ENCODE measurements around the gene TRRAP. TPM values are rescaled to one million over a fixed set of nuclear protein-coding genes. Genes with fewer than 3 reads are reported as not detected.

The TRRAP gene
- polyA plus RNA-seq, 1 donor (not counting 4 experiments of a cell fraction or from before 2014, with no cell fraction given): 6.1 TPM

DNA sequence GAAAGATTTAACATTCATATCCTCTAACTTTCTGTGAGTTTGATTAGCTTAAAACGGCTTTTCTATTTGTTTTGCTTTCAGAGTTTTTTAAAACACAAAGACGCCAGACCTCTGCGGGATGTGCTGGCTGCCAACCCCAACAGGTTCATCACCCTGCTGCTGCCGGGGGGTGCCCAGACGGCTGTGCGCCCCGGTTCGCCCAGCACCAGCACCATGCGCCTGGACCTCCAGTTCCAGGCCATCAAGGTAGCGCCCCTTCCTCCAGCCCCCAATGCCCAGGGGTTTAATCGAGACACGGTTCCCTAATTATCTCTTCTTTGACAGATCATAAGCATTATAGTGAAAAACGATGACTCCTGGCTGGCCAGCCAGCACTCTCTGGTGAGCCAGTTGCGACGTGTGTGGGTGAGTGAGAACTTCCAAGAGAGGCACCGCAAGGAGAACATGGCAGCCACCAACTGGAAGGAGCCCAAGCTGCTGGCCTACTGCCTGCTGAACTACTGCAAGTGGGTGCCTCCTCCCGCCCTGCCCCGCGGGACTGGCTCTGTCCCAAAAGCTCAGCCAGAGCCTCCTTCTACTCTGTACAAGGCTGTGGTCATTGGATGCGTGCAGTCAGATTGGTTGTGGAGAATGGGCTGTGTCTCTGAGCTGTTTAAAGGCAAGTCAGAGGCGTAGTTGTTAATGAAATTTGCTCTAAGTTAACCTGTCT, 71.2 kb downstream of the TRRAP start:
- no peaks in the 10 kb centered on the region for H3K9me1 ChIP-seq (ENCODE audit: control insufficient read depth, extremely low read depth, insufficient read depth, low read length)

DNA sequence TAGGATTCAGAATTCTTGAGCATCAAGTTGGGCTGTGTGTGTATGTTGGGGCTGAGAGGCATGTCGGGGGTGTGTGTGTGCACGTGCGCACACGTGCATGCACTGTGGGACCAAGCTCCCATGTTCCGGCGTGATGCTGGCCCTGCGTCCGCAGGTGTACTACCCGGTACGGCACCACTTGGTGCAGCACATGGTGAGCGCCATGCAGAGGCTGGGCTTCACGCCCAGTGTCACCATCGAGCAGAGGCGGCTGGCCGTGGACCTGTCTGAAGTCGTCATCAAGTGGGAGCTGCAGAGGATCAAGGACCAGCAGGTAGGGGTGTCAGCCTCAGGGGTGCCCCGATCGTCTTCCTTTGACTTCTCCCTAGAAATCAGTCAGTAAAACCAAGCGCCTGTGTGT, 77.7 kb downstream of the TRRAP start:
- no peak overlapping the region for H3K27ac ChIP-seq (ENCODE audit: control insufficient read depth, insufficient read depth, low read length)
- dilution Hi-C loops (cut with MboI; ENCODE audit: extremely low pct_ligation_motif_present, low sequenced_read_pairs): no loop called here
- no peaks in the 10 kb centered on the region for H3K27me3 ChIP-seq (ENCODE audit: control insufficient read depth, extremely low read depth, insufficient read depth, low read length)
- no peak overlapping the region for H3K4me3 ChIP-seq (ENCODE audit: control insufficient read depth in 2 of 3, extremely low read depth in 1 of 3, insufficient read depth in 2 of 3, low read depth in 1 of 3, low read length in 3 of 3)
- H3K9me3 ChIP-seq (ENCODE audit: control insufficient read depth, low read depth, low read length): no peaks in the 10 kb centered on the region
- TF ChIP-seq, protein P1, sequence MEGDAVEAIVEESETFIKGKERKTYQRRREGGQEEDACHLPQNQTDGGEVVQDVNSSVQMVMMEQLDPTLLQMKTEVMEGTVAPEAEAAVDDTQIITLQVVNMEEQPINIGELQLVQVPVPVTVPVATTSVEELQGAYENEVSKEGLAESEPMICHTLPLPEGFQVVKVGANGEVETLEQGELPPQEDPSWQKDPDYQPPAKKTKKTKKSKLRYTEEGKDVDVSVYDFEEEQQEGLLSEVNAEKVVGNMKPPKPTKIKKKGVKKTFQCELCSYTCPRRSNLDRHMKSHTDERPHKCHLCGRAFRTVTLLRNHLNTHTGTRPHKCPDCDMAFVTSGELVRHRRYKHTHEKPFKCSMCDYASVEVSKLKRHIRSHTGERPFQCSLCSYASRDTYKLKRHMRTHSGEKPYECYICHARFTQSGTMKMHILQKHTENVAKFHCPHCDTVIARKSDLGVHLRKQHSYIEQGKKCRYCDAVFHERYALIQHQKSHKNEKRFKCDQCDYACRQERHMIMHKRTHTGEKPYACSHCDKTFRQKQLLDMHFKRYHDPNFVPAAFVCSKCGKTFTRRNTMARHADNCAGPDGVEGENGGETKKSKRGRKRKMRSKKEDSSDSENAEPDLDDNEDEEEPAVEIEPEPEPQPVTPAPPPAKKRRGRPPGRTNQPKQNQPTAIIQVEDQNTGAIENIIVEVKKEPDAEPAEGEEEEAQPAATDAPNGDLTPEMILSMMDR (optimal IDR thresholded peaks at IDR 0.05 in 1 of 3, IDR thresholded peaks at IDR 0.05 in 1 of 3, conservative IDR thresholded peaks at IDR 0.05 in 1 of 3; ENCODE audit: extremely low read depth in 1 of 3, insufficient read depth in 2 of 3, low read length in 3 of 3): no peak
- TF ChIP-seq EZH2 (IDR thresholded peaks at IDR 0.05; ENCODE audit: low read length): no peak
- FAIRE-seq (no peak), DNase-seq (ENCODE audit: low read depth, low spot score) (no peak)
- H3K79me2 ChIP-seq (ENCODE audit: control insufficient read depth, insufficient read depth, low read length): no peaks in the 10 kb centered on the region
- H3K4me1 ChIP-seq (ENCODE audit: control insufficient read depth, extremely low read depth, insufficient read depth, low read length): no peaks in the 10 kb centered on the region
- H4K20me1 ChIP-seq (ENCODE audit: control insufficient read depth, extremely low read depth, insufficient read depth, low read length): no peaks in the 10 kb centered on the region
- no peaks in the 10 kb centered on the region for H3K9me1 ChIP-seq (ENCODE audit: control insufficient read depth, extremely low read depth, insufficient read depth, low read length)
- H3K4me2 ChIP-seq (ENCODE audit: control insufficient read depth, extremely low read depth, insufficient read depth, low read depth, low read length): no peak overlapping the region
- peaks cover 35 to 40% of the 10 kb centered on the region in 2 experiments for H3K36me3 ChIP-seq (ENCODE audit: control insufficient read depth in 2 of 2, extremely low read depth in 1 of 2, insufficient read depth in 2 of 2, low read length in 2 of 2)
- H3K9ac ChIP-seq (ENCODE audit: control insufficient read depth, extremely low read depth, insufficient read depth, low read length): no peak overlapping the region
- H2AFZ ChIP-seq (ENCODE audit: control insufficient read depth, low read length): no peak overlapping the region

More for the DNA sequence above, 71.2 kb downstream of the TRRAP start:
- H3K9ac ChIP-seq (ENCODE audit: control insufficient read depth, extremely low read depth, insufficient read depth, low read length): no peak overlapping the region
- H3K4me1 ChIP-seq (ENCODE audit: control insufficient read depth, extremely low read depth, insufficient read depth, low read length): no peaks in the 10 kb centered on the region
- H3K27me3 ChIP-seq (ENCODE audit: control insufficient read depth, extremely low read depth, insufficient read depth, low read length): no peaks in the 10 kb centered on the region
- dilution Hi-C loops (cut with MboI; ENCODE audit: extremely low pct_ligation_motif_present, low sequenced_read_pairs): no loop called here
- FAIRE-seq: no peak
- DNase-seq (ENCODE audit: low read depth, low spot score): no peak
- peaks cover 42% of the 10 kb centered on the region in 2 experiments for H3K36me3 ChIP-seq (ENCODE audit: control insufficient read depth in 2 of 2, extremely low read depth in 1 of 2, insufficient read depth in 2 of 2, low read length in 2 of 2)
- H3K9me3 ChIP-seq (ENCODE audit: control insufficient read depth, low read depth, low read length): no peaks in the 10 kb centered on the region
- H4K20me1 ChIP-seq (ENCODE audit: control insufficient read depth, extremely low read depth, insufficient read depth, low read length): no peaks in the 10 kb centered on the region
- H3K4me3 ChIP-seq (ENCODE audit: control insufficient read depth in 2 of 3, extremely low read depth in 1 of 3, insufficient read depth in 2 of 3, low read depth in 1 of 3, low read length in 3 of 3): no peak overlapping the region
- H3K4me2 ChIP-seq (ENCODE audit: control insufficient read depth, extremely low read depth, insufficient read depth, low read depth, low read length): no peak overlapping the region
- TF ChIP-seq EZH2 (IDR thresholded peaks at IDR 0.05; ENCODE audit: low read length): no peak
- TF ChIP-seq, protein P1 (optimal IDR thresholded peaks at IDR 0.05 in 1 of 3, IDR thresholded peaks at IDR 0.05 in 1 of 3, conservative IDR thresholded peaks at IDR 0.05 in 1 of 3; ENCODE audit: extremely low read depth in 1 of 3, insufficient read depth in 2 of 3, low read length in 3 of 3): no peak
- H2AFZ ChIP-seq (ENCODE audit: control insufficient read depth, low read length): no peak overlapping the region
- no peak overlapping the region for H3K27ac ChIP-seq (ENCODE audit: control insufficient read depth, insufficient read depth, low read length)
- H3K79me2 ChIP-seq (ENCODE audit: control insufficient read depth, insufficient read depth, low read length): peaks cover 4% of the 10 kb centered on the region
